T-helper 2 cell treated with Interferon-gamma antibody and Interleukin-4, amounts not matched to agents 5 μg/mL and 100 μg/mL, for 36 hours (primary cell): ENCODE results near the gene AKR1A1.

Experiments used
- DNase-seq: peaks from one replicate; pipeline ENCODE4 v3.0.0; 2021; ENCODE audit warnings: low spot score
- H3K27ac Mint-ChIP-seq: one replicate; pipeline ENCODE4 v1.8.0; 2021; ENCODE audit warnings: mild to moderate bottlenecking, mixed read lengths
- H3K27me3 Mint-ChIP-seq: one replicate; pipeline ENCODE4 v1.8.0; 2021; ENCODE audit warnings: low read depth, mixed read lengths
- H3K36me3 Mint-ChIP-seq: one replicate; pipeline ENCODE4 v1.8.0; 2021; ENCODE audit warnings: low read depth, mixed read lengths
- H3K4me1 Mint-ChIP-seq: one replicate; pipeline ENCODE4 v1.8.0; 2021; ENCODE audit warnings: low read depth, mixed read lengths
- H3K4me3 Mint-ChIP-seq: one replicate; pipeline ENCODE4 v1.8.0; 2022; ENCODE audit warnings: mild to moderate bottlenecking, moderate library complexity, mixed read lengths
- H3K9me3 Mint-ChIP-seq: one replicate; pipeline ENCODE4 v1.8.0; 2021; ENCODE audit warnings: mixed read lengths

The AKR1A1 gene

GRCh38 chr1:45604239-45604638 lies 53.6 kb downstream of the AKR1A1 start:
- DNase-seq = no peak
- H3K9me3 Mint-ChIP-seq = no peaks in the 10 kb centered on the region
- no peaks in the 10 kb centered on the region for H3K27me3 Mint-ChIP-seq
- H3K27ac Mint-ChIP-seq = no peak overlapping the region
- peaks cover 33% of the 10 kb centered on the region for H3K4me1 Mint-ChIP-seq
- H3K4me3 Mint-ChIP-seq = no peak overlapping the region
- peaks cover 39% of the 10 kb centered on the region for H3K36me3 Mint-ChIP-seq

GRCh38 chr1:45607404-45608074 lies 56.9 kb downstream of the AKR1A1 start:
- DNase-seq = no peak
- Mint-ChIP-seq H3K27me3 (no peaks in the 10 kb centered on the region), H3K4me3 (no peak overlapping the region), H3K9me3 (no peaks in the 10 kb centered on the region), H3K4me1 (peaks cover 17% of the 10 kb centered on the region), H3K27ac (peak overlapping the region; percentile 74), H3K36me3 (peaks cover 48% of the 10 kb centered on the region)

GRCh38 chr1:45608175-45609156 lies 57.8 kb downstream of the AKR1A1 start:
- Mint-ChIP-seq H3K27me3 (no peaks in the 10 kb centered on the region), H3K9me3 (no peaks in the 10 kb centered on the region), H3K4me3 (no peak overlapping the region), H3K36me3 (peaks cover 51% of the 10 kb centered on the region), H3K27ac (peak overlapping the region; percentile 16), H3K4me1 (peaks cover 17% of the 10 kb centered on the region)
- no peak for DNase-seq

- Mint-ChIP-seq H3K4me1 (peaks cover 14% of the 10 kb centered on the region), H3K4me3 (no peak overlapping the region), H3K27ac (no peak overlapping the region), H3K9me3 (no peaks in the 10 kb centered on the region), H3K27me3 (no peaks in the 10 kb centered on the region), H3K36me3 (peaks cover 63% of the 10 kb centered on the region)
- DNase-seq = no peak
Observed at GRCh38 chr1:45610589-45611226, 60.1 kb downstream of the AKR1A1 start.

GRCh38 chr1:45612941-45613579 lies 62.4 kb downstream of the AKR1A1 start:
- no peak for DNase-seq
- Mint-ChIP-seq H3K4me3 (no peak overlapping the region), H3K27ac (peak overlapping the region; percentile 6), H3K36me3 (peaks cover 61% of the 10 kb centered on the region), H3K9me3 (no peaks in the 10 kb centered on the region), H3K4me1 (peaks cover 4% of the 10 kb centered on the region), H3K27me3 (no peaks in the 10 kb centered on the region)

GRCh38 chr1:45615885-45616284 lies 65.3 kb downstream of the AKR1A1 start:
- Mint-ChIP-seq H3K27ac (no peak overlapping the region), H3K36me3 (peaks cover 58% of the 10 kb centered on the region)
- no peak for DNase-seq

GRCh38 chr1:45617618-45618017 lies 67.0 kb downstream of the AKR1A1 start:
- no peak for DNase-seq
- Mint-ChIP-seq H3K4me1 (no peaks in the 10 kb centered on the region), H3K27ac (no peak overlapping the region), H3K36me3 (peaks cover 53% of the 10 kb centered on the region), H3K27me3 (no peaks in the 10 kb centered on the region), H3K4me3 (no peak overlapping the region), H3K9me3 (no peaks in the 10 kb centered on the region)

More at GRCh38 chr1:45615885-45616284, 65.3 kb downstream of the AKR1A1 start:
- Mint-ChIP-seq H3K9me3 (no peaks in the 10 kb centered on the region), H3K27me3 (no peaks in the 10 kb centered on the region), H3K4me1 (no peaks in the 10 kb centered on the region), H3K4me3 (no peak overlapping the region)

GRCh38 chr1:45619149-45619921 lies 68.7 kb downstream of the AKR1A1 start:
- H3K27ac Mint-ChIP-seq = no peak overlapping the region
- no peaks in the 10 kb centered on the region for H3K9me3 Mint-ChIP-seq
- no peaks in the 10 kb centered on the region for H3K27me3 Mint-ChIP-seq
- peaks cover 47% of the 10 kb centered on the region for H3K36me3 Mint-ChIP-seq
- no peaks in the 10 kb centered on the region for H3K4me1 Mint-ChIP-seq
- H3K4me3 Mint-ChIP-seq = no peak overlapping the region
- no peak for DNase-seq
